H1 (cell line): ENCODE measurements around the gene FSCN2. TPM values are rescaled to one million over a fixed set of nuclear protein-coding genes. Genes with fewer than 3 reads are reported as not detected.

Source experiments
- CTCF ChIA-PET: fragments of 300-600 bp; sonication (Branson Sonifier 250); formaldehyde crosslinking; loops from one replicate; lab custom pipeline; 2021; ENCODE audit not compliant: partially characterized antibody; lab: Charles Lee
- POLR2A ChIA-PET: fragments of 300-600 bp; sonication (Branson Sonifier 250); formaldehyde crosslinking; loops from one replicate; lab custom pipeline; 2021; ENCODE audit warnings: inconsistent platforms; ENCODE audit not compliant: partially characterized antibody; lab: Charles Lee
- DNase-seq, 2 experiments: peaks; one replicate each; pipeline versions ENCODE4 v3.0.0 to v3.0.0-alpha.2; 2010 to 2022; ENCODE audit warnings: low spot score in 2 of 2, low read depth in 1 of 2, mixed read lengths in 1 of 2
- FAIRE-seq: peaks from 2 replicates; lab custom pipeline; 2011; peaks lifted over from hg19 to GRCh38; lab: Jason Lieb, UNC
- H2AFZ ChIP-seq: 2 replicates; pipeline ENCODE4 v1.8.1; 2012; ENCODE audit warnings: low read length, inconsistent platforms
- H2AK5ac ChIP-seq: 2 replicates; pipeline ENCODE4 v1.6.1; 2013; ENCODE audit warnings: low read depth, low read length
- H2BK120ac ChIP-seq: replicated peaks from 2 replicates; pipeline ENCODE3; 2013; ENCODE audit warnings: low read depth, low read length, inconsistent platforms
- H2BK12ac ChIP-seq: 2 replicates; pipeline ENCODE4 v1.6.1; 2013; ENCODE audit warnings: low read depth, low read length
- H2BK15ac ChIP-seq: 2 replicates; pipeline ENCODE4 v1.6.1; 2013; ENCODE audit warnings: low read length
- H2BK20ac ChIP-seq: 2 replicates; pipeline ENCODE4 v1.6.1; 2013; ENCODE audit warnings: low read length
- H2BK5ac ChIP-seq: 2 replicates; pipeline ENCODE4 v1.6.1; 2013; ENCODE audit warnings: low read depth, low read length
- H3K14ac ChIP-seq: 2 replicates; pipeline ENCODE4 v1.6.1; 2013; ENCODE audit warnings: inconsistent platforms; ENCODE audit not compliant: insufficient read length
- H3K18ac ChIP-seq: 2 replicates; pipeline ENCODE4 v1.6.1; 2013; ENCODE audit warnings: low read length; ENCODE audit errors: extremely low read depth
- H3K23ac ChIP-seq: 2 replicates; pipeline ENCODE4 v1.6.1; 2013; ENCODE audit warnings: inconsistent platforms; ENCODE audit not compliant: insufficient read length
- H3K23me2 ChIP-seq: 2 replicates; pipeline ENCODE4 v1.6.1; 2013; ENCODE audit warnings: low read depth, low read length
- H3K27ac ChIP-seq: 2 replicates; pipeline ENCODE4 v1.6.1; 2011; ENCODE audit warnings: low read depth, low read length, inconsistent platforms
- H3K27me3 ChIP-seq, 4 experiments: replicated peaks in 1 of 4; 1 replicate in 1 of 4; 2 replicates in 3 of 4; pipeline versions ENCODE4 v1.6.1 to v1.8.1; 2011 to 2013; ENCODE audit warnings: low read length in 3 of 4, mild to moderate bottlenecking in 3 of 4, inconsistent platforms in 2 of 4, mixed read lengths in 2 of 4, moderate library complexity in 1 of 4; ENCODE audit not compliant: control insufficient read depth in 3 of 4, insufficient read depth in 3 of 4; ENCODE audit errors: extremely low read depth in 1 of 4
- H3K36me3 ChIP-seq, 4 experiments: 2 replicates each; pipeline versions ENCODE4 v1.6.1 to v1.8.1; 2011 to 2013; ENCODE audit warnings: mild to moderate bottlenecking in 4 of 4, low read length in 3 of 4, moderate library complexity in 2 of 4, control low read depth in 1 of 4, inconsistent platforms in 1 of 4; ENCODE audit not compliant: insufficient read depth in 4 of 4, control insufficient read depth in 2 of 4
- H3K4ac ChIP-seq: replicated peaks from 2 replicates; pipeline ENCODE3; 2013; ENCODE audit warnings: low read length, low read depth, mixed read lengths, inconsistent platforms; ENCODE audit not compliant: insufficient read length
- H3K4me1 ChIP-seq, 4 experiments: replicated peaks in 1 of 4; 1 replicate in 1 of 4; 2 replicates in 3 of 4; pipeline versions ENCODE4 v1.6.1 to v1.8.1; 2011 to 2013; ENCODE audit warnings: low read length in 3 of 4, inconsistent platforms in 2 of 4, mixed read lengths in 1 of 4; ENCODE audit not compliant: insufficient read depth in 4 of 4, control insufficient read depth in 3 of 4
- H3K4me2 ChIP-seq, 2 experiments: 2 replicates each; pipeline versions ENCODE4 v1.6.1 to v1.8.1; 2011 to 2013; ENCODE audit warnings: low read depth in 2 of 2, low read length in 2 of 2, control low read depth in 1 of 2, inconsistent platforms in 1 of 2, mild to moderate bottlenecking in 1 of 2; ENCODE audit not compliant: insufficient read depth in 1 of 2
- H3K4me3 ChIP-seq, 4 experiments: fragments of 200-600, 300-600 bp in 1 of 4; sonication (generic), shearing (Covaris generic), sonication (Bioruptor Twin) in 1 of 4; 2 replicates each; pipeline versions ENCODE4 v1.5.1 to v1.8.1; 2011 to 2016; ENCODE audit warnings: low read length in 4 of 4, low read depth in 3 of 4, control low read depth in 2 of 4, inconsistent platforms in 2 of 4, mild to moderate bottlenecking in 2 of 4, mixed read lengths in 1 of 4, moderate library complexity in 1 of 4; ENCODE audit not compliant: insufficient read depth in 2 of 4; ENCODE audit errors: extremely low read depth in 1 of 4
- H3K56ac ChIP-seq: replicated peaks from 2 replicates; pipeline ENCODE3; 2013; ENCODE audit warnings: low read depth, mild to moderate bottlenecking, mixed read lengths, low read length, inconsistent platforms; ENCODE audit not compliant: insufficient read length
- H3K79me1 ChIP-seq: 2 replicates; pipeline ENCODE4 v1.6.1; 2013; ENCODE audit warnings: low read depth, low read length, control low read depth
- H3K79me2 ChIP-seq, 2 experiments: 2 replicates each; pipeline versions ENCODE4 v1.6.1 to v1.8.1; 2012 to 2013; ENCODE audit warnings: low read length in 2 of 2, mild to moderate bottlenecking in 2 of 2, inconsistent platforms in 1 of 2; ENCODE audit not compliant: insufficient read depth in 2 of 2, control insufficient read depth in 1 of 2
- H3K9ac ChIP-seq, 4 experiments: replicated peaks in 1 of 4; 1 replicate in 1 of 4; 2 replicates in 3 of 4; pipeline versions ENCODE4 v1.6.1 to v1.8.1; 2011 to 2013; ENCODE audit warnings: low read depth in 3 of 4, low read length in 3 of 4, control low read depth in 2 of 4, mild to moderate bottlenecking in 2 of 4, moderate library complexity in 2 of 4, inconsistent platforms in 1 of 4; ENCODE audit errors: extremely low read depth in 1 of 4
- H3K9me3 ChIP-seq, 2 experiments: 2 replicates each; pipeline versions ENCODE4 v1.6.1 to v1.8.1; 2012 to 2013; ENCODE audit warnings: mild to moderate bottlenecking in 2 of 2, moderate library complexity in 2 of 2, control low read depth in 1 of 2, inconsistent platforms in 1 of 2, low read depth in 1 of 2, low read length in 1 of 2, mixed read lengths in 1 of 2; ENCODE audit not compliant: insufficient read depth in 2 of 2
- H4K20me1 ChIP-seq, 2 experiments: replicated peaks in 1 of 2; 2 replicates each; pipeline versions ENCODE3 to v1.8.1; 2011 to 2013; ENCODE audit warnings: inconsistent platforms in 2 of 2, low read length in 2 of 2, mild to moderate bottlenecking in 1 of 2; ENCODE audit not compliant: insufficient read depth in 2 of 2, control insufficient read depth in 1 of 2
- H4K5ac ChIP-seq: 2 replicates; pipeline ENCODE4 v1.6.1; 2013; ENCODE audit warnings: low read length, low read depth, mixed read lengths, inconsistent platforms; ENCODE audit not compliant: insufficient read length
- H4K8ac ChIP-seq: 2 replicates; pipeline ENCODE4 v1.8.0; 2013; ENCODE audit warnings: mild to moderate bottlenecking, moderate library complexity, low read length, inconsistent platforms; ENCODE audit not compliant: insufficient read depth; ENCODE audit errors: extremely low read depth
- H4K91ac ChIP-seq: replicated peaks from 2 replicates; pipeline ENCODE3; 2013; ENCODE audit warnings: low read length, mixed read lengths, inconsistent platforms; ENCODE audit not compliant: insufficient read length
- BACH1 ChIP-seq: IDR thresholded peaks from 2 replicates; pipeline ENCODE4 v1.6.1; 2012; ENCODE audit warnings: low read length, improper control_type of control experiment
- BRCA1 ChIP-seq: IDR thresholded peaks from 2 replicates; pipeline ENCODE4 v1.6.1; 2012; ENCODE audit warnings: low read depth, low read length, improper control_type of control experiment
- CBX8 ChIP-seq: fragments of 300-800, 300-1000 bp; sonication (generic); IDR thresholded peaks from 2 replicates; pipeline ENCODE4 v1.7.1; 2016; ENCODE audit warnings: low read depth, low read length, borderline replicate concordance
- EZH2 ChIP-seq: fragments of 200-600 bp; sonication (generic); IDR thresholded peaks from 2 replicates; pipeline ENCODE4 v1.7.1; 2012; ENCODE audit warnings: low read depth, mild to moderate bottlenecking, moderate library complexity, low read length, inconsistent platforms; ENCODE audit not compliant: severe bottlenecking
- GABPA ChIP-seq: IDR thresholded peaks from 2 replicates; pipeline ENCODE4 v1.6.1; 2011; ENCODE audit warnings: mild to moderate bottlenecking, low read length, moderate library complexity, borderline replicate concordance; ENCODE audit not compliant: insufficient read depth
- JUND ChIP-seq: IDR thresholded peaks from 2 replicates; pipeline ENCODE4 v1.6.1; 2011; ENCODE audit warnings: mild to moderate bottlenecking, improper control_type of control experiment, low read length
- KDM1A ChIP-seq: fragments of 200-600, 300-600 bp; sonication (generic); IDR thresholded peaks from 2 replicates; pipeline ENCODE4 v1.7.1; 2016; ENCODE audit warnings: mild to moderate bottlenecking, low read length, borderline replicate concordance
- RAD21 ChIP-seq, 2 experiments: IDR thresholded peaks in 1 of 2; conservative IDR thresholded peaks in 1 of 2; 2 replicates each; pipeline ENCODE4 v1.6.1; 2011; ENCODE audit warnings: low read depth in 2 of 2, low read length in 2 of 2, improper control_type of control experiment in 1 of 2, inconsistent platforms in 1 of 2, mild to moderate bottlenecking in 1 of 2, moderate library complexity in 1 of 2
- RFX5 ChIP-seq: IDR thresholded peaks from 2 replicates; pipeline ENCODE4 v1.6.1; 2011; ENCODE audit warnings: low read depth, low read length, improper control_type of control experiment, borderline replicate concordance
- TAF1 ChIP-seq: IDR thresholded peaks from 2 replicates; pipeline ENCODE4 v1.6.1; 2011; ENCODE audit warnings: mild to moderate bottlenecking, low read depth, low read length
- USF2 ChIP-seq: IDR thresholded peaks from 2 replicates; pipeline ENCODE4 v1.6.1; 2011; ENCODE audit warnings: low read length, improper control_type of control experiment
- WGBS, 2 experiments: shearing (Covaris generic) in 1 of 2; methylation state at CpG; one replicate each; pipeline versions ENCODE4 v1.1.6 to v1.1.7; 2013 to 2015; ENCODE audit warnings: low lambda C conversion rate in 2 of 2, mixed read lengths in 2 of 2, inconsistent platforms in 1 of 2, low coverage in 1 of 2, missing lambda C conversion rate in 1 of 2; ENCODE audit not compliant: insufficient replicate concordance in 2 of 2, insufficient coverage in 1 of 2, insufficient read length in 1 of 2; ENCODE audit errors: extremely low coverage in 1 of 2, missing lambda C conversion rate in 1 of 2; 5-methylcytosine and 5-hydroxymethylcytosine counted together
- polyA plus RNA-seq, 7 experiments: library from polyadenylated mRNA; depleted of rRNA in 3 of 7; stranded (reverse) in 5 of 7; unstranded in 2 of 7; fragments of >200 nt in 5 of 7; fragments of 200-250 nt in 2 of 7; gene quantifications; 1 replicate in 5 of 7; 2 replicates in 1 of 7; 4 replicates in 1 of 7; pipeline versions ENCODE4 v1.2.1 to v1.2.3, GENCODE V29; 2011 to 2013; ENCODE audit warnings: missing spikeins in 2 of 7, mixed read lengths in 2 of 7
- total RNA-seq: library from RNA; stranded (reverse); fragmentation: NEBNext Ultra II Directional; extraction: Animal tissue kit (Norgen Biotek cat#: 25700); gene quantifications from 2 replicates; pipeline ENCODE4 v1.2.1, GENCODE V29; 2021

Gene FSCN2
- total and polyA plus RNA-seq, 2 of the 8 experiments (the other 6 are each of a cell fraction or from before 2014, with no cell fraction given): 0.18 to 0.30 TPM

GRCh38 chr17:81577278-81578000 is 49.3 kb downstream of the FSCN2 start:
- no peaks in the 10 kb centered on the region for H3K4me1 ChIP-seq
- no peak overlapping the region for H2BK120ac ChIP-seq
- H3K4ac ChIP-seq: no peak overlapping the region
- H3K4me2 ChIP-seq: no peak overlapping the region
- H3K23me2 ChIP-seq: no peaks in the 10 kb centered on the region
- H4K5ac ChIP-seq: no peak overlapping the region
- 89% methylated on average over 11 of the region's 11 CpGs; no CpG with 5 or more reads in 1 of the 2 experiments for WGBS, 2 experiments
- H2AFZ ChIP-seq: no peak overlapping the region
- no peak overlapping the region for H3K9ac ChIP-seq
- no peak overlapping the region for H3K14ac ChIP-seq
- no peak overlapping the region for H2BK20ac ChIP-seq
- ChIA-PET POLR2A (interaction anchor here (0.6 to 1.9 kb wide), 6 partner anchors 12 to 125 kb away, joined by 3 to 6 read pairs (median 4); partner anchors contain the start of gene MRPL12), CTCF (interaction anchor here (0.8 to 2.0 kb wide), 6 partner anchors 10 to 408 kb away, joined by 3 to 6 read pairs (median 3); no protein-coding TSS in a partner anchor)
- no peak overlapping the region for H3K18ac ChIP-seq
- FAIRE-seq (no peak), DNase-seq (no peak)
- no peak overlapping the region for H3K56ac ChIP-seq
- no peak overlapping the region for H2AK5ac ChIP-seq
- H3K23ac ChIP-seq: no peak overlapping the region
- no peak overlapping the region for H2BK12ac ChIP-seq
- H3K27ac ChIP-seq: peak overlapping the region; percentile 33; the same call in 1 of the 2 replicates
- peaks cover 6% of the 10 kb centered on the region for H3K79me1 ChIP-seq
- H2BK15ac ChIP-seq: no peak overlapping the region
- no peak overlapping the region for H4K91ac ChIP-seq
- peaks cover 11 to 13% of the 10 kb centered on the region in 2 experiments for H4K20me1 ChIP-seq
- H3K9me3 ChIP-seq: no peaks in the 10 kb centered on the region
- H3K36me3 ChIP-seq: peaks cover 0 to 6% (median 4%) of the 10 kb centered on the region in 4 experiments; a peak in 5 of 8 replicates
- peak overlapping the region; percentile 44; the same call in 1 of the 2 replicates for H2BK5ac ChIP-seq
- no peak overlapping the region for H3K4me3 ChIP-seq
- H4K8ac ChIP-seq: no peak overlapping the region
- H3K79me2 ChIP-seq: 0 out of 4 replicates have a peak, but pooled peaks cover 0 to 2% of the 10 kb centered on the region in 2 experiments
- H3K27me3 ChIP-seq: no peaks in the 10 kb centered on the region
- no peak for TF ChIP-seq RAD21 (IDR thresholded peaks at IDR 0.05 in 1 of 2, conservative IDR thresholded peaks at IDR 0.05 in 1 of 2; ENCODE audit: low read depth in 2 of 2, low read length in 2 of 2)
- TF ChIP-seq EZH2: no peak
- TF ChIP-seq BRCA1: no peak
- no peak for TF ChIP-seq BACH1
- no peak for TF ChIP-seq KDM1A
- no peak for TF ChIP-seq TAF1
- TF ChIP-seq GABPA: no peak
- no peak for TF ChIP-seq RFX5
- no peak for TF ChIP-seq JUND
- no peak for TF ChIP-seq CBX8
- no peak for TF ChIP-seq USF2
